AG09309 (cell line): ENCODE data around the gene GNA12.
"Not testable (repeated sequence)": the region's sequence is repeated elsewhere in the genome, so short reads cannot be mapped to it uniquely, and the experiment has no call there.

Source experiments
- DNase-seq: peaks from one replicate; pipeline ENCODE4 v3.0.0-alpha.2; 2010; ENCODE audit warnings: low read depth
- H3K4me3 ChIP-seq: 2 replicates; pipeline ENCODE4 v1.5.1; 2011; ENCODE audit warnings: mild to moderate bottlenecking, low read depth, low read length, moderate library complexity; ENCODE audit not compliant: control insufficient read depth
- TF ChIP-seq, protein P1 (sequence below): IDR thresholded peaks from 2 replicates; pipeline ENCODE4 v1.5.1; 2011; ENCODE audit warnings: mild to moderate bottlenecking, low read depth, low read length, inconsistent platforms; ENCODE audit not compliant: insufficient read depth, control insufficient read depth; ENCODE audit errors: missing control alignments

Gene GNA12

GRCh38 chr7:2861509-2861908 is 17.4 kb upstream of the GNA12 start:
- no peak overlapping the region for H3K4me3 ChIP-seq
- DNase-seq, result no peak
- TF ChIP-seq, protein P1, sequence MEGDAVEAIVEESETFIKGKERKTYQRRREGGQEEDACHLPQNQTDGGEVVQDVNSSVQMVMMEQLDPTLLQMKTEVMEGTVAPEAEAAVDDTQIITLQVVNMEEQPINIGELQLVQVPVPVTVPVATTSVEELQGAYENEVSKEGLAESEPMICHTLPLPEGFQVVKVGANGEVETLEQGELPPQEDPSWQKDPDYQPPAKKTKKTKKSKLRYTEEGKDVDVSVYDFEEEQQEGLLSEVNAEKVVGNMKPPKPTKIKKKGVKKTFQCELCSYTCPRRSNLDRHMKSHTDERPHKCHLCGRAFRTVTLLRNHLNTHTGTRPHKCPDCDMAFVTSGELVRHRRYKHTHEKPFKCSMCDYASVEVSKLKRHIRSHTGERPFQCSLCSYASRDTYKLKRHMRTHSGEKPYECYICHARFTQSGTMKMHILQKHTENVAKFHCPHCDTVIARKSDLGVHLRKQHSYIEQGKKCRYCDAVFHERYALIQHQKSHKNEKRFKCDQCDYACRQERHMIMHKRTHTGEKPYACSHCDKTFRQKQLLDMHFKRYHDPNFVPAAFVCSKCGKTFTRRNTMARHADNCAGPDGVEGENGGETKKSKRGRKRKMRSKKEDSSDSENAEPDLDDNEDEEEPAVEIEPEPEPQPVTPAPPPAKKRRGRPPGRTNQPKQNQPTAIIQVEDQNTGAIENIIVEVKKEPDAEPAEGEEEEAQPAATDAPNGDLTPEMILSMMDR, result no peak

GRCh38 chr7:2860627-2861133 is 16.6 kb upstream of the GNA12 start:
- no peak for DNase-seq
- TF ChIP-seq, protein P1, result no peak
- H3K4me3 ChIP-seq, result no peak overlapping the region

DNA sequence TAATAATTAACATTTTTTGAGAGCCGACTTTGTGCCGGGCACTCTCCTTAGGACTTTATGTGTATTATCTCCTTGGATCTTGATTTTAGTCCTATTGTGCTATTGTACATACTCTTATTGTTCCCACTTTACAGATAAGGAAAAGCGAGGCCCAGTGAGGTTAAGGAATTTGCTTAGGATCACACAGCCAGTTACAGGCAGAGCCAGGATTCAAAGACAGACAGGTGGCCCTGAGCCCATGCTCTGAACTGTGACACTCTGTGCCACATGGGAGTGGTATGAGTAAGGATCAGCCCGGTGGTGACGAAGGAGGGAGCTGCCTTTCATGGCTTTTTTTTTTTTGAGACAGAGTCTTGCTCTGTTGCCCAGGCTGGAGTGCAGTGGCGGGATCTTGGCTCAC is 15.8 kb upstream of the GNA12 start:
- no peak overlapping the region for H3K4me3 ChIP-seq
- no peak for DNase-seq
- TF ChIP-seq, protein P1, result no peak

- TF ChIP-seq, protein P1, result no peak
- no peak for DNase-seq
- no peak overlapping the region for H3K4me3 ChIP-seq
Observed at GRCh38 chr7:2858621-2859020, 14.5 kb upstream of the GNA12 start.

- no peak for DNase-seq
- H3K4me3 ChIP-seq, result no peak overlapping the region
- TF ChIP-seq, protein P1, result no peak
Observed at GRCh38 chr7:2856388-2857169, 12.5 kb upstream of the GNA12 start.

DNA sequence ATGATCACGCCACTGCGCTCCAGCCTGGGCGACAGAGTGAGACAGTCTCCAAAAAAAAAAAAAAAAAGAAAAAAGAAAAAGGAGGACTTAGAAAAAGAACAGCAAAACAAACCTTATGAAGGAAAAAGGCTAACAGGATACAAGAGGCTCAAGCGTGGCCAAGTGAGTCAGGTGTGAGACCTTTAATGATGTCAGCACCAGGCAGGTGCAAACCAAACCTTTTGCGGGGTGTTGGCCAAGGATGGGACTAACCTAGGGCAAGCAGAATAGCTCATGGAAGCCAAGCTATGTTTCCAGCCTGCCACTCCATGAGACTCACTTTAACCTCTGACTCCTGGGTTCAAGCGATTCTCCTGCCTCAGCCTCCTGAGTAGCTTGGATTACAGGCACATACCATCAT is 11.3 kb upstream of the GNA12 start:
- TF ChIP-seq, protein P1, result no peak
- no peak for DNase-seq
- H3K4me3 ChIP-seq, result no peak overlapping the region

- not testable (repeated sequence) for H3K4me3 ChIP-seq, DNase-seq
Observed at GRCh38 chr7:2853552-2853951, 9.4 kb upstream of the GNA12 start.
